Calu3 (cell line): ENCODE measurements around the gene TEDDM1. TPM values are rescaled to one million over a fixed set of nuclear protein-coding genes. Genes with fewer than 3 reads are reported as not detected.
"Not testable (repeated sequence)": the region's sequence is repeated elsewhere in the genome, so short reads cannot be mapped to it uniquely, and the experiment has no call there.

Source experiments
- Bru-seq: library from RNA; stranded (reverse); fragments of 400-500 nt; gene quantifications from one replicate; lab custom pipeline; 2021; lab: Mats Ljungman, UMichigan
- BruChase-seq, 2 experiments: library from RNA; stranded (reverse); fragments of 400-500 nt; gene quantifications; one replicate each; lab custom pipeline; 2021; lab: Mats Ljungman, UMichigan
- BruUV-seq: library from RNA; stranded (reverse); fragments of 400-500 nt; replicated peaks from 2 replicates; lab custom pipeline; 2021; lab: Mats Ljungman, UMichigan
- CTCF ChIA-PET: fragments of 300-600 bp; sonication (Branson Sonifier 250); formaldehyde crosslinking; loops from one replicate; lab custom pipeline; 2022; ENCODE audit warnings: antibody characterized with exemption; lab: Charles Lee
- DNase-seq: peaks from one replicate; pipeline ENCODE4 v3.0.0; 2022
- H3K27ac Mint-ChIP-seq: one replicate; pipeline ENCODE4 v1.8.0; 2022; ENCODE audit warnings: mixed read lengths; ENCODE audit not compliant: unreplicated experiment
- H3K27me3 Mint-ChIP-seq: one replicate; pipeline ENCODE4 v1.8.0; 2022; ENCODE audit warnings: mixed read lengths; ENCODE audit not compliant: unreplicated experiment
- H3K36me3 Mint-ChIP-seq: one replicate; pipeline ENCODE4 v1.8.0; 2022; ENCODE audit warnings: mild to moderate bottlenecking, moderate library complexity, mixed read lengths; ENCODE audit not compliant: insufficient read depth, unreplicated experiment
- H3K4me1 Mint-ChIP-seq: one replicate; pipeline ENCODE4 v1.8.0; 2022; ENCODE audit warnings: mild to moderate bottlenecking, low read depth, mixed read lengths; ENCODE audit not compliant: unreplicated experiment
- H3K4me3 Mint-ChIP-seq: one replicate; pipeline ENCODE4 v1.8.0; 2022; ENCODE audit warnings: mild to moderate bottlenecking, low read depth, moderate library complexity, mixed read lengths; ENCODE audit not compliant: unreplicated experiment
- H3K9me3 Mint-ChIP-seq: one replicate; pipeline ENCODE4 v1.8.0; 2022; ENCODE audit warnings: low read depth, mixed read lengths; ENCODE audit not compliant: unreplicated experiment
- intact Hi-C: fragments of 100-400 bp; cut with micrococcal nuclease; formaldehyde crosslinking; loops from one replicate; pipeline ENCODE4 v1.10.0; 2022; ENCODE audit not compliant: unreplicated experiment
- long read RNA-seq: library from polyadenylated mRNA; stranded (forward); transcript quantifications from one replicate; pipeline ENCODE4 v2.0.0, GENCODE V29; 2022
- total RNA-seq: library from RNA; stranded (reverse); gene quantifications from 2 replicates; pipeline ENCODE4 v1.2.3, GENCODE V29; 2022
- TF ChIP-seq, protein P1 (sequence below): fragments of 200-600 bp; IDR thresholded peaks from one replicate; pipeline ENCODE4 v1.8.0; 2022; ENCODE audit warnings: antibody characterized with exemption; ENCODE audit not compliant: unreplicated experiment

The TEDDM1 gene, protein sequence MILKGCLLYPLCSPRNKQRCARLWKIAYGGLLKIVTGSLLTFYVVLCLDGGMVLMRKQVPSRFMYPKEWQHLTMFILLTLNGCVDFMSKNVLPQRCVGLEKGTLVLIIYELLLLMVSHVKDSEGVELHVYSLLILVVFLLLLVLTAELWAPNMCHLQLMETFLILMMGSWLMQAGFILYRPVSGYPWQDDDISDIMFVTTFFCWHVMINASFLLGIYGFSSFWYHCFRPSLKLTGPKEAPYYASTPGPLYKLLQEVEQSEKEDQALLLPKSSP
- total RNA-seq: not detected in 2 replicates
- not detected for Bru-seq, nascent RNA
- not detected for BruChase-seq, experiment 1, labeled RNA remaining after a 6-hour chase
- BruChase-seq, experiment 2, labeled RNA remaining after a 2-hour chase: not detected
- long read RNA-seq: 0 reads

DNA sequence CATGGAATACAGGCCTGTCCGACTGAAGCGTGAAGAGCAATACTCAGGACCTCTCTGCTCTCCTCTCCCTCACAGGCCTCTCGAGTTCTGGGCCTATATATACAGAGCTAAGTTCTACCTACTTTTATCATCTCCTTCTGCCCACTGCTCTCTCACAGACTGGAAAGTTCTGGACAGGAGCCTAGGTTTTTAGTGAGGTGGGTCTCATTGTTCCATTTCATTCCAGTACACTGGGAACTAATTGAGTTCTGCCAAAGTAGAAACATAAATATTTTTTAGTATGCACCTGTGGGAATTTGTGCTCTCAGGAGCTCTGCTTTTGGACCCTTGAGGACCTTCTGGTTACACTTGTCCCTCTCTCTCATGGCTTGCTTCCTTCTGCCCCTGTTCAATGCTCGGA is at the start of gene TEDDM1:
Gene TEDDM1 (minus strand): TSS at position 101 of the 400 bp plus-strand sequence. CDS start 182 bp downstream, outside the sequence.
- intact Hi-C loops: no loop called here
- H3K27me3 Mint-ChIP-seq: peaks cover 8% of the 10 kb centered on the region
- H3K4me3 Mint-ChIP-seq: no peak within 1 kb of the TSS
- no peak for DNase-seq
- CTCF ChIA-PET: no interaction called here
- H3K9me3 Mint-ChIP-seq: peaks cover 6% of the 10 kb centered on the region
- no peak within 1 kb of the TSS for H3K27ac Mint-ChIP-seq
- no TSS peak for BruUV-seq
- H3K36me3 Mint-ChIP-seq: no peaks in the 10 kb centered on the region
- TF ChIP-seq, protein P1, sequence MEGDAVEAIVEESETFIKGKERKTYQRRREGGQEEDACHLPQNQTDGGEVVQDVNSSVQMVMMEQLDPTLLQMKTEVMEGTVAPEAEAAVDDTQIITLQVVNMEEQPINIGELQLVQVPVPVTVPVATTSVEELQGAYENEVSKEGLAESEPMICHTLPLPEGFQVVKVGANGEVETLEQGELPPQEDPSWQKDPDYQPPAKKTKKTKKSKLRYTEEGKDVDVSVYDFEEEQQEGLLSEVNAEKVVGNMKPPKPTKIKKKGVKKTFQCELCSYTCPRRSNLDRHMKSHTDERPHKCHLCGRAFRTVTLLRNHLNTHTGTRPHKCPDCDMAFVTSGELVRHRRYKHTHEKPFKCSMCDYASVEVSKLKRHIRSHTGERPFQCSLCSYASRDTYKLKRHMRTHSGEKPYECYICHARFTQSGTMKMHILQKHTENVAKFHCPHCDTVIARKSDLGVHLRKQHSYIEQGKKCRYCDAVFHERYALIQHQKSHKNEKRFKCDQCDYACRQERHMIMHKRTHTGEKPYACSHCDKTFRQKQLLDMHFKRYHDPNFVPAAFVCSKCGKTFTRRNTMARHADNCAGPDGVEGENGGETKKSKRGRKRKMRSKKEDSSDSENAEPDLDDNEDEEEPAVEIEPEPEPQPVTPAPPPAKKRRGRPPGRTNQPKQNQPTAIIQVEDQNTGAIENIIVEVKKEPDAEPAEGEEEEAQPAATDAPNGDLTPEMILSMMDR: no peak
- peaks cover 22% of the 10 kb centered on the region for H3K4me1 Mint-ChIP-seq

DNA sequence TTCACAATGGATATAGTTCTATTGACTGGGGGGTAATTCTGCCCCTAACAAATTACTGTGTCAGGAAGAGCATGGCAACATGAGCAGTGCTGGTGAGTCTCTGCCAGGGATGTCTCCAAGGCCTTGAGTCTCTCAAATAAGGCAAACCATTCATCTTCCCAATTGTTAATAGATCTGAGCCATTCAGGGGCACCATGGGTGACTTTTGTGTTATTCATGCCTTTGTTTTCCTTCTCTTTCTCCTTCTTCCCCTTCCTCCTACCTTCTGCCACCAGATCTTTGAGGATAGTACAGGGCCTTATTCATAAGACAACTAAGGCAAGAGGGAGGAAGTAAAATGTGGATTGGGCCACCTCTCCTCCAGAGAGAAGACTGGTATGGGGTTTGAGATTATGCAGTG is 49.6 kb upstream of the TEDDM1 start, which contains the start of gene RGSL1:
Gene RGSL1 (plus strand): TSS at position 60 of the 400 bp plus-strand sequence. CDS start 20 bp downstream, at position 80.
- Mint-ChIP-seq H3K27me3 (peaks cover 53% of the 10 kb centered on the region), H3K4me1 (no peaks in the 10 kb centered on the region), H3K9me3 (no peaks in the 10 kb centered on the region), H3K36me3 (no peaks in the 10 kb centered on the region), H3K4me3 (no peak within 1 kb of the TSS), H3K27ac (no peak within 1 kb of the TSS)
- intact Hi-C loops: no loop called here
- no TSS peak for BruUV-seq
- CTCF ChIA-PET: no interaction called here
- DNase-seq: no peak
- TF ChIP-seq, protein P1: no peak

DNA sequence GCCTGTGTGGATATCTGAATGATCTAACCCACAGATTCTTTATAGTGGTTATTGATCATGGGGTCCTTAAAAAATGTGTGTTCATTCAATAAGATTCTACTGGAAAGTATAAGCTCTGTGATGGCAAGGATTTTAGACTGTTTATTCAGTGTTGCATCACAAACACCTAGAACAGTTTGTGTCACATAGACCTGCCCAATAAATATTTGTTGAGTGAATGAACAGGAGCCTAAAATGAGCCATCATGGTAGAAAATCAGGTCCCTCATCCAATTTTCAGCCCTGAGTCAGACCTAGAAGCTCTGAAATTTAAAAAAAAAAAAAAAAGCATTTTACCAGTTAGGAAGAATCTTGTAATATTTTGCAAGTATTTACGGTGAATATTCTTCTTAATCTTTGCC is 47.2 kb upstream of the TEDDM1 start:
- Mint-ChIP-seq H3K9me3 (no peaks in the 10 kb centered on the region), H3K27me3 (peaks cover 45% of the 10 kb centered on the region), H3K27ac (no peak overlapping the region), H3K4me3 (no peak overlapping the region), H3K36me3 (no peaks in the 10 kb centered on the region), H3K4me1 (no peaks in the 10 kb centered on the region)
- CTCF ChIA-PET: no interaction called here
- no peak for DNase-seq
- intact Hi-C loops: loop anchor here (2.0 kb wide), 1 partner anchor 141 kb away; the partner anchor contains the start of gene RNASEL
- BruUV-seq: no TSS peak
- TF ChIP-seq, protein P1: no peak

DNA sequence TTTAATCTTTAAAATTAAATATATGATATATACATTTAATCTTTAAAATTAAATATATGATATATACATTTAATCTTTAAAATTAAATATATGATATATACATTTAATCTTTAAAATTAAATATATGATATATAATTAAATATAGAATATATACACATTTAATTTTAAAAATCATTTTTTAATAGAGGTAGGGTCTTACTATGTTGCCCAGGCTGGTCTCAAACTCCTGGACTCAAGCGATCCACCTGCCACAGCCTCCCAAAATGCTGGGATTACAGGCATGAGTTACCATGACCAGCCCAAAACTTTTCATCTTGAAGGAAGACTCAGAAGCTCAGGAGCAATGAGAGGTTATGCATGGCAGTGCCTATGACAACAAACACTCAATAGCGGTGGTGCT is 46.7 kb upstream of the TEDDM1 start:
- H3K4me1 Mint-ChIP-seq, H3K36me3 Mint-ChIP-seq, H3K4me3 Mint-ChIP-seq, H3K27ac Mint-ChIP-seq, CTCF ChIA-PET, DNase-seq, BruUV-seq, H3K9me3 Mint-ChIP-seq: not testable (repeated sequence)
- intact Hi-C loops: loop anchor here (2.0 kb wide), 1 partner anchor 142 kb away; the partner anchor contains the start of gene RNASEL
- peaks cover 46% of the 10 kb centered on the region for H3K27me3 Mint-ChIP-seq
